ENCODE data around the gene CETP. TPM values are rescaled to one million over a fixed set of nuclear protein-coding genes. Genes with fewer than 3 reads are reported as not detected.

Gene CETP
- total and polyA plus RNA-seq, 9 of the 15 experiments (the other 6 are each of a cell fraction or from before 2014, with no cell fraction given): 0.07 to 0.11 TPM; not detected in 7

DNA sequence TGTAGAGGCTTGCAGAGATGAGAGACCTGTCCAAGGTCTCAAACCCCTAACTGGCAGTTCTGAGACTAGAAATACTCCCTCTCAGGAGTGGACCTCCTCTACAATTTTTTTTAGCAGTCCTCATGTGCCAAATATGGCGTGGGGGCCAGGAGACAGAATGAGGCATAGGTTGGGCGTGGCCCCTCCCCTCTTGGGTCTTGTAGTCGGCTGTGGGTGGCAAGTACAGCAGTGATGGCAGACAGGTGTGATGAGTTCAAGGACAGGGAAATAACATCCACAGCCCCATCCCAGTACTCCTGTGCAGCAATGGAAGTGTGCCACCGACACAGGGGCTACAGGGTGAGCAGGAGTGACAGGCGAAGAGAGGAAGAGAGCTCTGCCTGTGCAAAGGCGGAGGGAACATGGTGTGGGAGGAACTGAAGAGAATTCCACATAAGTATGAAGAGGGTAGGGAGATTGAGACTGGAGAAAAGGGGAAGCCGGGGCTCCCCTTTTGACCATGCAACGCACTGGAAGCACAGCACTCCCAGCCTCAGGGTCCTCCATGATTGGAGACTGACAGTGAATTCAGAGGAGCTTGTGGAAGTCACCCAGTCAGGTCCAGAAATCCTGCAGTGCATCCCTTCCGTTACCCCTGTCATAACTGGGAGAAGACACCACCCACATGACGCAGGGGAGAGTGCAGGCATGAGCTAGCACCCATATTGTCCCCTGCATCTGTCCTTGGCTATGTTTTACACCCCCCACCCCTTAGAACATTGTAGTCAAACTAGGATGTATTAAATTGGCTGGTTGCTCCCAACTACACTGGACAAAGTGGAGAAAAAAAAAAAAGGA is 14.8 kb upstream of the CETP start:
- H3K27ac ChIP-seq (ENCODE audit: extremely low read depth, low read depth, low read length): no peak overlapping the region
- H3K9me3 ChIP-seq (replicated peaks; ENCODE audit: control insufficient read depth, insufficient read depth, low read depth, low read length): no peaks in the 10 kb centered on the region
- POLR2A ChIA-PET: interaction anchor here (0.7 to 8.4 kb wide), 11 partner anchors 8 to 99 kb away, joined by 3 to 102 read pairs (median 4); partner anchors contain the start of gene HERPUD1
- H3K27me3 ChIP-seq (ENCODE audit: control insufficient read depth in 2 of 2, insufficient read depth in 2 of 2, low read length in 2 of 2): no peaks in the 10 kb centered on the region; a peak in 1 of 5 replicates
- no peak overlapping the region for H3K9ac ChIP-seq (ENCODE audit: insufficient read depth in 1 of 2, low read depth in 2 of 2, low read length in 2 of 2)
- no peak overlapping the region for H2AFZ ChIP-seq (ENCODE audit: low read depth, low read length)
- H3K4me3 ChIP-seq: no peak overlapping the region
- intact Hi-C loops (cut with micrococcal nuclease): no loop called here
- H3K36me3 ChIP-seq (ENCODE audit: control insufficient read depth, insufficient read depth, low read length): peaks cover 34% of the 10 kb centered on the region
- no TSS peak for BruUV-seq (replicated peaks)
- no peak for DNase-seq (ENCODE audit: extremely low read depth in 1 of 4, low spot score in 3 of 4)
- no peak overlapping the region for H3K4me2 ChIP-seq (ENCODE audit: insufficient read depth, low read length)
- H4K20me1 ChIP-seq (replicated peaks; ENCODE audit: control insufficient read depth, insufficient read depth, low read length): peaks cover 6% of the 10 kb centered on the region; the same call in 1 of the 2 replicates
- 27% methylated on average over 7 of the region's 10 CpGs for WGBS (ENCODE audit: insufficient coverage, low coverage, missing lambda C conversion rate)
- no peaks in the 10 kb centered on the region for H3K9me1 ChIP-seq (ENCODE audit: control insufficient read depth, insufficient read depth, low read length)
- peak; percentile 15 for ATAC-seq
- CTCF ChIA-PET (ENCODE audit: low intra/inter-chr PET ratio): interaction anchor here (0.6 kb wide), 1 partner anchor 419 kb away, joined by 3 read pairs; no protein-coding TSS in a partner anchor
- FAIRE-seq: no peak
- in situ Hi-C loops (cut with MboI): no loop called here
- no peaks in the 10 kb centered on the region for H3K79me2 ChIP-seq (ENCODE audit: control insufficient read depth, insufficient read depth, low read length)
- no peaks in the 10 kb centered on the region for H3K4me1 ChIP-seq (replicated peaks in 1 of 2; ENCODE audit: control insufficient read depth in 2 of 2, insufficient read depth in 2 of 2, low read length in 2 of 2)
- TF ChIP-seq SMARCA5 (IDR thresholded peaks at IDR 0.05): no peak
- TF ChIP-seq, protein P1, sequence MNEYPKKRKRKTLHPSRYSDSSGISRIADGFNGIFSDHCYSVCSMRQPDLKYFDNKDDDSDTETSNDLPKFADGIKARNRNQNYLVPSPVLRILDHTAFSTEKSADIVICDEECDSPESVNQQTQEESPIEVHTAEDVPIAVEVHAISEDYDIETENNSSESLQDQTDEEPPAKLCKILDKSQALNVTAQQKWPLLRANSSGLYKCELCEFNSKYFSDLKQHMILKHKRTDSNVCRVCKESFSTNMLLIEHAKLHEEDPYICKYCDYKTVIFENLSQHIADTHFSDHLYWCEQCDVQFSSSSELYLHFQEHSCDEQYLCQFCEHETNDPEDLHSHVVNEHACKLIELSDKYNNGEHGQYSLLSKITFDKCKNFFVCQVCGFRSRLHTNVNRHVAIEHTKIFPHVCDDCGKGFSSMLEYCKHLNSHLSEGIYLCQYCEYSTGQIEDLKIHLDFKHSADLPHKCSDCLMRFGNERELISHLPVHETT (CRISPR knock-in tag; conservative IDR thresholded peaks at IDR 0.05 in 1 of 2, IDR thresholded peaks at IDR 0.05 in 1 of 2): no peak
- TF ChIP-seq PTTG1 (tag; IDR thresholded peaks at IDR 0.05; ENCODE audit: low read depth): no peak
- TF ChIP-seq, protein P2, sequence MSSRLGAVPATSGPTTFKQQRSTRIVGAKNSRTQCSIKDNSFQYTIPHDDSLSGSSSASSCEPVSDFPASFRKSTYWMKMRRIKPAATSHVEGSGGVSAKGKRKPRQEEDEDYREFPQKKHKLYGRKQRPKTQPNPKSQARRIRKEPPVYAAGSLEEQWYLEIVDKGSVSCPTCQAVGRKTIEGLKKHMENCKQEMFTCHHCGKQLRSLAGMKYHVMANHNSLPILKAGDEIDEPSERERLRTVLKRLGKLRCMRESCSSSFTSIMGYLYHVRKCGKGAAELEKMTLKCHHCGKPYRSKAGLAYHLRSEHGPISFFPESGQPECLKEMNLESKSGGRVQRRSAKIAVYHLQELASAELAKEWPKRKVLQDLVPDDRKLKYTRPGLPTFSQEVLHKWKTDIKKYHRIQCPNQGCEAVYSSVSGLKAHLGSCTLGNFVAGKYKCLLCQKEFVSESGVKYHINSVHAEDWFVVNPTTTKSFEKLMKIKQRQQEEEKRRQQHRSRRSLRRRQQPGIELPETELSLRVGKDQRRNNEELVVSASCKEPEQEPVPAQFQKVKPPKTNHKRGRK (tag; IDR thresholded peaks at IDR 0.05): no peak
- TF ChIP-seq ZNF75A (CRISPR knock-in tag; IDR thresholded peaks at IDR 0.05): no peak
- no peak for TF ChIP-seq MCM3 (IDR thresholded peaks at IDR 0.05)
- no peak for TF ChIP-seq DPF2 (IDR thresholded peaks at IDR 0.05)
- TF ChIP-seq, protein P3, sequence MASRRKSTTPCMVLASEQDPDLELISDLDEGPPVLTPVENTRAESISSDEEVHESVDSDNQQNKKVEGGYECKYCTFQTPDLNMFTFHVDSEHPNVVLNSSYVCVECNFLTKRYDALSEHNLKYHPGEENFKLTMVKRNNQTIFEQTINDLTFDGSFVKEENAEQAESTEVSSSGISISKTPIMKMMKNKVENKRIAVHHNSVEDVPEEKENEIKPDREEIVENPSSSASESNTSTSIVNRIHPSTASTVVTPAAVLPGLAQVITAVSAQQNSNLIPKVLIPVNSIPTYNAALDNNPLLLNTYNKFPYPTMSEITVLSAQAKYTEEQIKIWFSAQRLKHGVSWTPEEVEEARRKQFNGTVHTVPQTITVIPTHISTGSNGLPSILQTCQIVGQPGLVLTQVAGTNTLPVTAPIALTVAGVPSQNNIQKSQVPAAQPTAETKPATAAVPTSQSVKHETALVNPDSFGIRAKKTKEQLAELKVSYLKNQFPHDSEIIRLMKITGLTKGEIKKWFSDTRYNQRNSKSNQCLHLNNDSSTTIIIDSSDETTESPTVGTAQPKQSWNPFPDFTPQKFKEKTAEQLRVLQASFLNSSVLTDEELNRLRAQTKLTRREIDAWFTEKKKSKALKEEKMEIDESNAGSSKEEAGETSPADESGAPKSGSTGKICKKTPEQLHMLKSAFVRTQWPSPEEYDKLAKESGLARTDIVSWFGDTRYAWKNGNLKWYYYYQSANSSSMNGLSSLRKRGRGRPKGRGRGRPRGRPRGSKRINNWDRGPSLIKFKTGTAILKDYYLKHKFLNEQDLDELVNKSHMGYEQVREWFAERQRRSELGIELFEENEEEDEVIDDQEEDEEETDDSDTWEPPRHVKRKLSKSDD (conservative IDR thresholded peaks at IDR 0.05; ENCODE audit: low read length): no peak
- no peak for TF ChIP-seq FOXA3 (CRISPR knock-in tag; conservative IDR thresholded peaks at IDR 0.05 in 1 of 2, IDR thresholded peaks at IDR 0.05 in 1 of 2)
- TF ChIP-seq HNRNPH1 (optimal IDR thresholded peaks at IDR 0.05; ENCODE audit: low read depth, low read length): no peak
- TF ChIP-seq, protein P4, sequence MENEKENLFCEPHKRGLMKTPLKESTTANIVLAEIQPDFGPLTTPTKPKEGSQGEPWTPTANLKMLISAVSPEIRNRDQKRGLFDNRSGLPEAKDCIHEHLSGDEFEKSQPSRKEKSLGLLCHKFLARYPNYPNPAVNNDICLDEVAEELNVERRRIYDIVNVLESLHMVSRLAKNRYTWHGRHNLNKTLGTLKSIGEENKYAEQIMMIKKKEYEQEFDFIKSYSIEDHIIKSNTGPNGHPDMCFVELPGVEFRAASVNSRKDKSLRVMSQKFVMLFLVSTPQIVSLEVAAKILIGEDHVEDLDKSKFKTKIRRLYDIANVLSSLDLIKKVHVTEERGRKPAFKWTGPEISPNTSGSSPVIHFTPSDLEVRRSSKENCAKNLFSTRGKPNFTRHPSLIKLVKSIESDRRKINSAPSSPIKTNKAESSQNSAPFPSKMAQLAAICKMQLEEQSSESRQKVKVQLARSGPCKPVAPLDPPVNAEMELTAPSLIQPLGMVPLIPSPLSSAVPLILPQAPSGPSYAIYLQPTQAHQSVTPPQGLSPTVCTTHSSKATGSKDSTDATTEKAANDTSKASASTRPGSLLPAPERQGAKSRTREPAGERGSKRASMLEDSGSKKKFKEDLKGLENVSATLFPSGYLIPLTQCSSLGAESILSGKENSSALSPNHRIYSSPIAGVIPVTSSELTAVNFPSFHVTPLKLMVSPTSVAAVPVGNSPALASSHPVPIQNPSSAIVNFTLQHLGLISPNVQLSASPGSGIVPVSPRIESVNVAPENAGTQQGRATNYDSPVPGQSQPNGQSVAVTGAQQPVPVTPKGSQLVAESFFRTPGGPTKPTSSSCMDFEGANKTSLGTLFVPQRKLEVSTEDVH (IDR thresholded peaks at IDR 0.05; ENCODE audit: low read depth, partially characterized antibody): peak; percentile 73
- TF ChIP-seq POLR2B (IDR thresholded peaks at IDR 0.05; ENCODE audit: low read depth, partially characterized antibody): peak; percentile 71

Measured in K562 (cell line).